IMR-90 (cell line): Measurements from ENCODE around the gene C18orf32. TPM values are rescaled to one million over a fixed set of nuclear protein-coding genes. Genes with fewer than 3 reads are reported as not detected.

Experiments
- ATAC-seq: fragments of 200-7000 bp; cut with Tn5 transposase; 2 replicates; pipeline ENCODE4 v1.9.1; 2020; ENCODE audit warnings: low read depth, mild to moderate bottlenecking, moderate library complexity
- BruUV-seq: library from RNA; stranded (reverse); fragments of 400-500 nt; replicated peaks from 2 replicates; lab custom pipeline; 2021; lab: Mats Ljungman, UMichigan
- CTCF ChIA-PET: fragments of 300-600 bp; formaldehyde crosslinking; extraction: SDS; loops from one replicate; lab custom pipeline; 2021; ENCODE audit warnings: antibody characterized with exemption; lab: Yijun Ruan, JAX
- POLR2A ChIA-PET: fragments of 300-600 bp; sonication (Branson Sonifier 250); formaldehyde crosslinking; loops from one replicate; lab custom pipeline; 2022; ENCODE audit warnings: antibody characterized with exemption; ENCODE audit not compliant: unreplicated experiment; lab: Charles Lee
- DNase-seq: peaks from one replicate; pipeline ENCODE4 v3.0.0; 2013
- H2AFZ ChIP-seq: replicated peaks from 2 replicates; pipeline ENCODE3; 2013; ENCODE audit warnings: low read length, mild to moderate bottlenecking; ENCODE audit not compliant: poor library complexity
- H2AK5ac ChIP-seq: 2 replicates; pipeline ENCODE4 v1.6.1; 2013; ENCODE audit warnings: low read depth, low read length, inconsistent platforms
- H2AK9ac ChIP-seq: replicated peaks from 2 replicates; pipeline ENCODE3; 2013; ENCODE audit warnings: mild to moderate bottlenecking, low read depth, low read length, moderate library complexity; ENCODE audit not compliant: poor library complexity
- H2BK120ac ChIP-seq: 2 replicates; pipeline ENCODE4 v1.6.1; 2013; ENCODE audit warnings: low read depth, low read length, inconsistent platforms
- H2BK15ac ChIP-seq: 3 replicates; pipeline ENCODE4 v1.6.1; 2013; ENCODE audit warnings: low read depth, low read length, inconsistent platforms
- H2BK20ac ChIP-seq: 2 replicates; pipeline ENCODE4 v1.6.1; 2013; ENCODE audit warnings: low read depth, mild to moderate bottlenecking, inconsistent platforms, low read length, moderate library complexity
- H2BK5ac ChIP-seq: 2 replicates; pipeline ENCODE4 v1.6.1; 2013; ENCODE audit warnings: mild to moderate bottlenecking, low read depth, low read length, inconsistent platforms; ENCODE audit not compliant: poor library complexity, severe bottlenecking
- H3K14ac ChIP-seq: replicated peaks from 2 replicates; pipeline ENCODE4 v1.6.1; 2013; ENCODE audit warnings: low read depth, low read length, inconsistent platforms
- H3K18ac ChIP-seq: 2 replicates; pipeline ENCODE4 v1.6.1; 2013; ENCODE audit warnings: low read depth, low read length, control low read depth
- H3K23ac ChIP-seq: 2 replicates; pipeline ENCODE4 v1.6.1; 2013; ENCODE audit warnings: low read depth, low read length, inconsistent platforms
- H3K27ac ChIP-seq: 2 replicates; pipeline ENCODE4 v1.5.1; 2013; ENCODE audit warnings: mild to moderate bottlenecking, control low read depth, low read length; ENCODE audit not compliant: insufficient read depth
- H3K27me3 ChIP-seq: 2 replicates; pipeline ENCODE4 v1.6.1; 2013; ENCODE audit warnings: low read length; ENCODE audit not compliant: control insufficient read depth, insufficient read depth
- H3K36me3 ChIP-seq: 2 replicates; pipeline ENCODE4 v1.6.1; 2013; ENCODE audit warnings: low read length, mixed read lengths; ENCODE audit not compliant: control insufficient read depth, insufficient read depth
- H3K4ac ChIP-seq: 2 replicates; pipeline ENCODE4 v1.6.1; 2013; ENCODE audit warnings: low read depth, low read length, inconsistent platforms
- H3K4me1 ChIP-seq: 2 replicates; pipeline ENCODE4 v1.6.1; 2013; ENCODE audit warnings: low read length, mixed read lengths; ENCODE audit not compliant: control insufficient read depth, insufficient read depth
- H3K4me2 ChIP-seq: 2 replicates; pipeline ENCODE4 v1.6.1; 2013; ENCODE audit warnings: low read depth, mild to moderate bottlenecking, control low read depth, low read length, moderate library complexity
- H3K4me3 ChIP-seq: 2 replicates; pipeline ENCODE4 v1.5.1; 2013; ENCODE audit warnings: low read depth, mild to moderate bottlenecking, control low read depth, low read length, moderate library complexity; ENCODE audit not compliant: insufficient read depth
- H3K56ac ChIP-seq: 2 replicates; pipeline ENCODE4 v1.6.1; 2013; ENCODE audit warnings: low read length, inconsistent platforms; ENCODE audit not compliant: insufficient read depth; ENCODE audit errors: extremely low read depth
- H3K79me1 ChIP-seq, 2 experiments: 2 replicates each; pipeline ENCODE4 v1.6.1; 2013; ENCODE audit warnings: low read length in 2 of 2, inconsistent platforms in 1 of 2, low read depth in 1 of 2
- H3K9ac ChIP-seq: 2 replicates; pipeline ENCODE4 v1.6.1; 2013; ENCODE audit warnings: low read depth, low read length, control low read depth
- H3K9me1 ChIP-seq: 2 replicates; pipeline ENCODE4 v1.6.1; 2013; ENCODE audit warnings: low read length, inconsistent platforms; ENCODE audit not compliant: insufficient read depth
- H3K9me3 ChIP-seq: 2 replicates; pipeline ENCODE4 v1.6.1; 2013; ENCODE audit warnings: low read length; ENCODE audit not compliant: control insufficient read depth, insufficient read depth
- H4K20me1 ChIP-seq: 2 replicates; pipeline ENCODE4 v1.6.1; 2013; ENCODE audit warnings: low read length, inconsistent platforms; ENCODE audit not compliant: insufficient read depth
- H4K5ac ChIP-seq: 2 replicates; pipeline ENCODE4 v1.6.1; 2013; ENCODE audit warnings: mild to moderate bottlenecking, low read depth, low read length, control low read depth
- H4K8ac ChIP-seq, 2 experiments: 2 replicates each; pipeline ENCODE4 v1.6.1; 2013; ENCODE audit warnings: low read depth in 2 of 2, low read length in 2 of 2, control low read depth in 1 of 2, inconsistent platforms in 1 of 2
- H4K91ac ChIP-seq: 2 replicates; pipeline ENCODE4 v1.6.1; 2013; ENCODE audit warnings: low read depth, low read length, inconsistent platforms; ENCODE audit not compliant: insufficient read depth
- MAFK ChIP-seq: IDR thresholded peaks from 2 replicates; pipeline ENCODE4 v1.6.1; 2012; ENCODE audit warnings: low read depth, low read length, improper control_type of control experiment
- USF2 ChIP-seq: fragments of 150-350 bp; IDR thresholded peaks from 2 replicates; pipeline ENCODE4 v1.6.1; 2017; ENCODE audit warnings: mild to moderate bottlenecking, antibody characterized with exemption, low read length, low read depth
- WGBS, 2 experiments: methylation state at CpG; one replicate each; pipeline versions ENCODE4 v1.1.5 to v1.1.7; 2013; ENCODE audit warnings: missing lambda C conversion rate in 2 of 2; ENCODE audit not compliant: insufficient read length in 1 of 2; ENCODE audit errors: extremely low coverage in 2 of 2; 5-methylcytosine and 5-hydroxymethylcytosine counted together
- dilution Hi-C: fragments of 300-500 bp; cut with HindIII; formaldehyde crosslinking; loops from one replicate; pipeline ENCODE4 v1.14.3; 2018; ENCODE audit warnings: low sequenced_read_pairs; ENCODE audit not compliant: unreplicated experiment
- in situ Hi-C: fragments of 300-500 bp; cut with MboI; formaldehyde crosslinking; loops from 3 replicates; pipeline ENCODE4 v1.14.3; 2019; ENCODE audit warnings: low sequenced_read_pairs, inconsistent platforms, mixed read lengths
- intact Hi-C: fragments of 100-400 bp; cut with micrococcal nuclease; formaldehyde crosslinking; loops from 2 replicates; pipeline ENCODE4 v1.10.0; 2022
- polyA plus RNA-seq, 3 experiments: library from polyadenylated mRNA; depleted of rRNA; stranded (reverse); fragments of >200 nt; gene quantifications; 2 replicates each; pipeline ENCODE4 v1.2.3, GENCODE V29; 2012; ENCODE audit warnings: low replicate concordance in 1 of 3
- total RNA-seq: library from RNA; depleted of rRNA; stranded (reverse); fragments of >200 nt; gene quantifications from 2 replicates; pipeline ENCODE4 v1.2.3, GENCODE V29; 2012

The C18orf32 gene
- total and polyA plus RNA-seq, 2 of the 4 experiments (the other 2 are of a cell fraction), result 3.6 to 21.4 TPM

DNA sequence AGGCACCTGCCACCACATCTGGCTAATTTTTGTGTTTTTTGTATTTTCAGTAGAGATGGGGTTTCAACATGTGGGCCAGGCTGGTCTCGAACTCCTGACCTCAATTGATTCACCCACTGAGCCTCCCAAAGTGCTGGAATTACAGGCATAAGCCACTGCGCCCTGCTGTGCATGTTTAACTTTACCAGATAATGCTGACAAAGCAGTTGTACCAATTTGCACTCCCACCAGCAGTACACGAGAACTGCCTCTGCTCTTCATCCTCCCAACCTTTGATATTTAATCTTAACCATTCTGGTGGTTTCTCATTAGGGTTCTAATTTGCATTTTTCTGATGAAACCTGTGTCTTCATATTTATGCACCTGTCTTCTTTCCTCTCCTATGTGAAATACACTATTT, 14.6 kb downstream of the C18orf32 start:
- H3K56ac ChIP-seq, result no peak overlapping the region

More for the DNA sequence above, 14.6 kb downstream of the C18orf32 start:
- no peak overlapping the region for H3K4me2 ChIP-seq
- no peak overlapping the region for H2BK20ac ChIP-seq
- BruUV-seq, result no TSS peak
- no peak overlapping the region for H2AK9ac ChIP-seq
- H2AK5ac ChIP-seq, result no peak overlapping the region
- no peak overlapping the region for H2BK5ac ChIP-seq
- in situ Hi-C loops (no loop called here), dilution Hi-C loops (no loop called here), intact Hi-C loops (no loop called here)
- WGBS, 2 experiments, result no CpG with 5 or more reads among the region's 3 CpGs
- H3K23ac ChIP-seq, result no peak overlapping the region
- POLR2A ChIA-PET, result no interaction called here
- no peak overlapping the region for H3K27ac ChIP-seq
- no peak overlapping the region for H3K4ac ChIP-seq
- no peak overlapping the region for H3K4me3 ChIP-seq
- no peak overlapping the region for H2BK120ac ChIP-seq
- TF ChIP-seq MAFK, result peak; percentile 72
- TF ChIP-seq USF2, result no peak
- H3K9me3 ChIP-seq, result no peaks in the 10 kb centered on the region
- CTCF ChIA-PET, result no interaction called here
- ATAC-seq (no peak), DNase-seq (no peak)
- no peaks in the 10 kb centered on the region for H3K79me1 ChIP-seq
- H3K4me1 ChIP-seq, result no peaks in the 10 kb centered on the region
- H3K27me3 ChIP-seq, result no peaks in the 10 kb centered on the region
- H4K20me1 ChIP-seq, result no peaks in the 10 kb centered on the region
- H4K5ac ChIP-seq, result no peak overlapping the region
- H3K36me3 ChIP-seq, result no peaks in the 10 kb centered on the region
- H3K9ac ChIP-seq, result no peak overlapping the region
- no peak overlapping the region for H4K8ac ChIP-seq
- H3K9me1 ChIP-seq, result no peaks in the 10 kb centered on the region
- no peak overlapping the region for H3K18ac ChIP-seq
- H2BK15ac ChIP-seq, result no peak overlapping the region
- H3K14ac ChIP-seq, result no peak overlapping the region
- no peak overlapping the region for H2AFZ ChIP-seq
- no peak overlapping the region for H4K91ac ChIP-seq
